AG04449 (cell line): ENCODE measurements around the gene EDAR.

ENCODE experiments used
- CTCF ChIA-PET: fragments of 350-600 bp; formaldehyde crosslinking; extraction: SDS; loops from one replicate; lab custom pipeline; 2021; ENCODE audit warnings: antibody characterized with exemption; lab: Yijun Ruan, JAX
- POLR2A ChIA-PET: fragments of 400-600, 350-600 bp; formaldehyde crosslinking; extraction: SDS; loops from one replicate; lab custom pipeline; 2020; ENCODE audit warnings: antibody characterized with exemption, inconsistent platforms; lab: Yijun Ruan, JAX
- DNase-seq: peaks from one replicate; pipeline ENCODE4 v3.0.0-alpha.2; 2010; ENCODE audit warnings: low read depth, low spot score
- H3K4me3 ChIP-seq: 2 replicates; pipeline ENCODE4 v1.5.1; 2011; ENCODE audit warnings: low read depth, mild to moderate bottlenecking, control low read depth, low read length
- TF ChIP-seq, protein P1 (sequence below): IDR thresholded peaks from one replicate; pipeline ENCODE4 v1.5.1; 2011; ENCODE audit warnings: mild to moderate bottlenecking, moderate library complexity, low read length, control low read depth, inconsistent platforms; ENCODE audit not compliant: insufficient read depth; ENCODE audit errors: missing control alignments

EDAR gene

GRCh38 chr2:108907822-108908712, 81.0 kb downstream of the EDAR start:
- TF ChIP-seq, protein P1, sequence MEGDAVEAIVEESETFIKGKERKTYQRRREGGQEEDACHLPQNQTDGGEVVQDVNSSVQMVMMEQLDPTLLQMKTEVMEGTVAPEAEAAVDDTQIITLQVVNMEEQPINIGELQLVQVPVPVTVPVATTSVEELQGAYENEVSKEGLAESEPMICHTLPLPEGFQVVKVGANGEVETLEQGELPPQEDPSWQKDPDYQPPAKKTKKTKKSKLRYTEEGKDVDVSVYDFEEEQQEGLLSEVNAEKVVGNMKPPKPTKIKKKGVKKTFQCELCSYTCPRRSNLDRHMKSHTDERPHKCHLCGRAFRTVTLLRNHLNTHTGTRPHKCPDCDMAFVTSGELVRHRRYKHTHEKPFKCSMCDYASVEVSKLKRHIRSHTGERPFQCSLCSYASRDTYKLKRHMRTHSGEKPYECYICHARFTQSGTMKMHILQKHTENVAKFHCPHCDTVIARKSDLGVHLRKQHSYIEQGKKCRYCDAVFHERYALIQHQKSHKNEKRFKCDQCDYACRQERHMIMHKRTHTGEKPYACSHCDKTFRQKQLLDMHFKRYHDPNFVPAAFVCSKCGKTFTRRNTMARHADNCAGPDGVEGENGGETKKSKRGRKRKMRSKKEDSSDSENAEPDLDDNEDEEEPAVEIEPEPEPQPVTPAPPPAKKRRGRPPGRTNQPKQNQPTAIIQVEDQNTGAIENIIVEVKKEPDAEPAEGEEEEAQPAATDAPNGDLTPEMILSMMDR: no peak
- no peak overlapping the region for H3K4me3 ChIP-seq
- ChIA-PET POLR2A (no interaction called here), CTCF (no interaction called here)
- DNase-seq: no peak

DNA sequence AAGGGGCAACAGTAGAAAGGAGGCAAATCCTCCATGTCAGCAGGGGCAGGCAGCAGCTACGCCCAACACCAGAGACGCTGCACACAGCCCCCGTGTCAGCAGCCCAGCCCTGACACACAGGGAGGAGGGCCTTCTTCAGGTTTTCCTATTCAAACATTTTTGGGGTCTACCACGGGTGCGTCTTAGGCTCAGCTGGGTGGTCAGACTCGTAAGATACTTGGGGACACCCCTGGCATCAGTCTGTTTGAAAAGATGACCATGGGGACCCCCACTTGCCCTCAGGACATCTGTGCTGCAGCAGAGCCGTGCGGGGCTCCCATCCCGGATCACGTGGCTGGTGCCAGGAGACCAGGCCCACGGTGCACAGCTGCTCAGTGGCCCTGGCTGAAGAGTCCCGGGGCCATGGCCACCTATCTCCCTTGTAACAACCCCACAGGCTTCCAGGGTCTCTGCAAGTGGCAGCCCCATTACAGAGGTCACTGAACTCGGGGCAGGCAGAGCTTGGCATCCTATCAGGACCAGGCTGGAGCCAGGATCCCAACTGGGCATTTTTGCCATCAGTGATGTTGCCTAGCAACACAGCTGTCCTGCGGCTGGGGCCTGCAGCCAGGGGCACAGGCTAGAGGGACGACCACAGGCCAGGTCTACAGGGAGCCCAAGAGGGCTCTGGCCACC, 82.5 kb downstream of the EDAR start:
- ChIA-PET CTCF (no interaction called here), POLR2A (no interaction called here)
- TF ChIP-seq, protein P1: no peak
- DNase-seq: no peak
- no peak overlapping the region for H3K4me3 ChIP-seq

GRCh38 chr2:108905906-108906305, 83.1 kb downstream of the EDAR start:
- no peak for DNase-seq
- TF ChIP-seq, protein P1: no peak
- ChIA-PET POLR2A (no interaction called here), CTCF (interaction anchor here (0.9 kb wide), 1 partner anchor 9 kb away, joined by 3 read pairs; no protein-coding TSS in a partner anchor)
- no peak overlapping the region for H3K4me3 ChIP-seq

DNA sequence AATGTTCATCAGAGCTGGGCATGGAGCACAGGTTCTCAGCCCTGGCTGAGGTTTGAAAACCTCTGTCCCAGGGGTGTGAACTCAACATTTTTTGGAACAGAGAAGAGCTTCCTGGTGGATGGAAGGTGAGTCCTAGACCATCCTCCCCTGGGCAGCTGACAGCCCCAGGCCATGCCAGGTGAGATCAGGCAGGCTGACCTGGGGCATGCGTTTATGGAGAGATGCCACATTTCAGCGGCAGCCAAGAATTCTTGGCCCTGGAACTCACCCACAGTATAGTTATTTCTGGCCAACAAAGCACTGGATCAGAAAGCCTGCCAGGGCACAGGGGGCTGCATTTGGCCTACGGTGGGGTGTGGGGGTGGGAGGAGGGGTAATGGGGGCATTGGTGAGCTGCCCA, 83.8 kb downstream of the EDAR start:
- no peak for DNase-seq

DNA sequence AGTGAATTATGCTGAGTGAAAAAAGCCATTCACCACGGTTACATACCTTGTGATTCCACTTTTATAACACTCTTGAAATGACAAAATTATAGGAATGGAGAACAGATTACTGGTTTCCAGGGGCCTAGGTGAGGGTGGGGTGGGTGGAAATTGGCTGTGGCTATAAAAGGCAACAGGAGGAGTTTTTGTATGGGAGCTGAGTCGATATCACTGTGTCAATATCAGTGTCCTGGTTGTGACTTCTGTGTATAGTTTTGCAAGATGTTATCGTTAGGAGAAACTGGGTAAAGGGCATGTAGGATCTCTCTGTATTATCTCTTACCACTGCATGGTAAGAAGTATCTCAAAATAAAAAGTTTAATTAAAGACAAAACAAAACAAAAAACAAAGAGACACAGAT, 84.3 kb downstream of the EDAR start:
- no peak for DNase-seq
- no peak overlapping the region for H3K4me3 ChIP-seq
- TF ChIP-seq, protein P1: no peak
- ChIA-PET CTCF (no interaction called here), POLR2A (no interaction called here)

More for the DNA sequence above, 83.8 kb downstream of the EDAR start:
- POLR2A ChIA-PET: no interaction called here
- H3K4me3 ChIP-seq: no peak overlapping the region
- TF ChIP-seq, protein P1: no peak
- CTCF ChIA-PET: interaction anchor here (0.9 kb wide), 1 partner anchor 10 kb away, joined by 3 read pairs; no protein-coding TSS in a partner anchor
